HG03378 (cell line): Measurements from ENCODE around the gene KCNAB1.

ENCODE experiments used
- ATAC-seq: cut with Tn5 transposase; IDR thresholded peaks from one replicate; pipeline ENCODE4 v1.9.1; 2021; ENCODE audit warnings: mild to moderate bottlenecking, moderate library complexity; ENCODE audit not compliant: unreplicated experiment

The KCNAB1 gene

GRCh38 chr3:156483002-156483401 lies 362.6 kb downstream of the KCNAB1 start:
- ATAC-seq: no peak

- peak; percentile 93 for ATAC-seq
Observed at GRCh38 chr3:156483426-156483825, 363.0 kb downstream of the KCNAB1 start.

- peak; percentile 82 for ATAC-seq
Observed at GRCh38 chr3:156483961-156484787, 363.8 kb downstream of the KCNAB1 start.

DNA sequence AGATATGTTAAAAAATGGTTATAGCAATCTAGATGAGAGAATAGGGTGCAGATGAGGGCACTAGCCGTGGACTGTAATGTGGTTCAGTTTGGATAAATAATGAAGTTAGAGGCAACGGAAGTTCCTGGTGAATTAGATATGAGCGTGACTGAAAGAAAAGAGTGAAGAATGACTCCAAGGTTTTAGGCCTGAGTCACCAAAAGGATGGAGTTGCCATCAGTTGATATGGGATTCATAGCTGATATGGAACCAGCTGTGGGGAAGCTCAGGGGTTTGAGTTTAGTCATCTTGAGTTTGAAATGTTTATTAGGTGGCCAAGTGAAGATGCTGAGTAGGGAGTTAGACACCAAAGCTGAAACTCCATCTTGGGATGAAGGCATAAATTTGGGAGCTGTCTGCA lies 368.4 kb downstream of the KCNAB1 start:
- no peak for ATAC-seq

DNA sequence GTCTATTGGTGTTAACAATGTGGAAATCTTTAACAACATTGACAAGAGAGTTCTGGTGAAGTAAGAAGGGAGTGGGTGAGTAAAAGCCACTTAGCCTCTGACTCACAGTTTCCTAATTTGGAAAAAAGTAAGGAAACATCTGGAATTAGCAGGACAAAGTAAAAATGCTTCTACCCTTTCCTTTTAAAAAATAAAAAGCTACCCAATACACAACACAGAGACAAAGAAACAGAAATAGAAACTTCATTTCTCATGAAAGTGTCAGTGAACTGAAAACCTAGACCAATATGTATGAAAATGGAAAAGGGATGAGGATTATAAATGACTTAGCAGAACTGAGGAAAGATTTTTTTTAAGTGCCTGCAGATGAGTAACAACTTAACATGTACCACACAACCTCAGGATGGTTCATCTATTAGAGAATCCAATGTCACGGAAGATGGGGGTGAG lies 369.1 kb downstream of the KCNAB1 start:
- no peak for ATAC-seq

- no peak for ATAC-seq
Observed at GRCh38 chr3:156491192-156491591, 370.8 kb downstream of the KCNAB1 start.

- no peak for ATAC-seq
Observed at GRCh38 chr3:156492801-156493261, 372.5 kb downstream of the KCNAB1 start.

- ATAC-seq: no peak
Observed at GRCh38 chr3:156493887-156494286, 373.5 kb downstream of the KCNAB1 start.

- no peak for ATAC-seq
Observed at GRCh38 chr3:156495816-156496215, 375.4 kb downstream of the KCNAB1 start.

GRCh38 chr3:156497326-156497725 lies 376.9 kb downstream of the KCNAB1 start:
- ATAC-seq: no peak

DNA sequence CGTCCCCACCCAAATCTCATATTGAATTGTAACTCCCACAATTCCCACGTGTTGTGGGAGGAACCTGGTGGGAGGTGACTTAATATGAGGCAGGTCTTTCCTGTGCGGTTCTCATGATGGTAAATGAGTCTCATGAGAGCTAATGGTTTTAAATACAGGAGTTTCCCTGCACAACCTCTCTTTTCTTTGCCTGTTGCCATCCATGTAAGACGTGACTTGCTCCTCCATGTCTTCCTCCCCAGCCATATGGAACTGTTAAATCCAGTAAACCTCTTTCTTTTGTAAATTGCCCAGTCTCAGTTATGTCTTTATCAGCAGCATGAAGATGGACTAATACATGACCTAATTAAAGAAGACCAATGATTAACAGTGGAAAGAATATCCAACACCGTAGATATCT lies 377.9 kb downstream of the KCNAB1 start:
- no peak for ATAC-seq

GRCh38 chr3:156507285-156507684 lies 386.9 kb downstream of the KCNAB1 start:
- no peak for ATAC-seq

DNA sequence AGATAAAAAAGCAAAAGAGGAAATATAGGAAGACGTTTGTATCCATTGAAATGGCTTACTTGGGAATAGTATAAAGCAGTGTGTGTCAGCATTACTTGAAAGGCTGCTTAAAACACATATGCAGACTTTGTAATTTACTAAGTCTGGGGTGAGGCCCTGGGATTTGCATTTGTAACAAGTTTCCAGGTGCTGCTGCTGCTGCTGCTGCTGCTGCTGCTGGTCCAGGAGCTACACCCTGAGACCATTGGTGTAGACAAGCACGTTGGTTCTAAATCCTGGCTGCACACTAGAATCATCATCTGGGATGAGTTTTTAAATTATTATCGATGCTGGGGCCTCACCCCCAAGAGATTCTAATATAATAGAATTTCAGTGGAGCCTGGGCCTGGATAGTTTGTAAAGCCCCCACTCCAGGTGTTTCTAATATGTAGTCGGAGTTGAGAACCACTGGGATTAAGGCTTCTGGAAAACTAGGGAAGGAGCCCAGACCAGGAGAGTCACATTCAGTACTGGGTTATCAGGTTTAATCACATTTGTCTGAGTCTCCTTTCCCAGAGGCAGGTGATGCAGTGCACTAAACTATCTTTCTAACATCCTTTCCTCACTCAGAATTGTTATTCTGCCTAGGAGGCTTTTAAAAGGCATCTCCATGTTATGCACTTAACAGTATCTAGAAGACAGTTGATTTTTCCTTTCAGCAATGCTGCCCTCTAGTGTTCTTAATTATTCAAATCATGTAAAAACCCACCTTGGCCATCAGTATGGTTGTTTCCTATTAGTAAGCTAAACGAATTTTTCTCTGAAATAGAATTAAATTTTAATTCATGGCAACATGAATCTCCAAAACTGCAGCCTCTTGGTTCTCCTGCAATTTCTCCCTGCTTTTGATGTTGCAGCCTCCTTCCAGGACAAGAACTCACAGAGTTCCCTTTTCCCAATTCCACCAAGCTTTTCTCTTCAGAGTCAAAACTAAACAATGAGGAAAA lies 389.1 kb downstream of the KCNAB1 start:
- ATAC-seq: peak; percentile 85

DNA sequence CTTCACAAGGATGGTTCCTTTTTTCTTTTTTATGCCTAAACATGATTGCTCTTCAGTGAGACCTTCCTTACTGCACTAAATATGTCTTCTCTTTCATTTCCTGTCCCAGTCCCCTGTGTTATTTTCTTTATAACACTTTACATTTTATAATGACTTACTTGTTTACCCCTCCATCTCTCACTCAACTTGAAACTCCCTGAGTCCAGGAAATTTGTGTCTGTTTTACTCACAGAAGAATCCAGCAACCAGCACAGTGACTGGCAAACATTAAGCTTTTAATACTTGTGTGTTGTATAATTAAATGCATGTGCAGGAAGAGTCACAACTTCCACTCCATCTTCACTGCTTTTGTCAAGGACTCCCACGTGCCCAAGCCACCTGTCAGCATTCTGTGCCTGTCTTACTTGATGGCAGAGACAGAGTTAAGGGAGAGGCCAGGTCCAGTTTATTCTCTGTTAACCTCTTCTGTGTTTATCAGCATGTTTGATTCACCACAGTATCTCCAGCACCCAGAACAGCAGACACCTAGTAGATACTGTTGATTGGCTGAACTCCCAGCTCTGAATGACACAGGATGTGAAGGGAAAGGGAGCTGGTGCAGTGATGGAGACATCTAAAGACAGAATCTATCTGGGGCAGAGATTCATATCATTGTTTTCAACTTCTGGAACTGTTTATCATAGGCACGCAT lies 391.8 kb downstream of the KCNAB1 start:
- no peak for ATAC-seq

GRCh38 chr3:156513619-156514018 lies 393.2 kb downstream of the KCNAB1 start:
- ATAC-seq: no peak

DNA sequence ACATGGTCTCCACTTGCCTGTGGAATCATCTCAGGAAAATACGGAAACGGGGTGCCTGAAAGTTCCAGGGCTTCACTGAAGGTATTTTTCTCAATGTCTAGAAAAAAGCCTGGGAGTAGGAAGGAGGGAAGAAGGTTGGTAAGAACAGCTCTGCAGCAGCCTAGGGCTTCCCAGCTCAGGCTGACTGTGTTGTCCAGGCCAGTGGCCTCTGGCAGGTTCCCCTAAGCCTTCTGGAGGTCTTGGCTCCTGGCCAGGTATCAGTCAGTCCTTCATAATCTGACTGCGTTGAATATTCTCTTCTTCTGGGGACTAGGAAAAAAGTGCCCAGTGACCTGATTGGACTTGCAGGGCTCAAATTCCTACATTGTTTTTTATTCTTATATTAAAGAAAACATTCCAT lies 395.9 kb downstream of the KCNAB1 start:
- no peak for ATAC-seq

DNA sequence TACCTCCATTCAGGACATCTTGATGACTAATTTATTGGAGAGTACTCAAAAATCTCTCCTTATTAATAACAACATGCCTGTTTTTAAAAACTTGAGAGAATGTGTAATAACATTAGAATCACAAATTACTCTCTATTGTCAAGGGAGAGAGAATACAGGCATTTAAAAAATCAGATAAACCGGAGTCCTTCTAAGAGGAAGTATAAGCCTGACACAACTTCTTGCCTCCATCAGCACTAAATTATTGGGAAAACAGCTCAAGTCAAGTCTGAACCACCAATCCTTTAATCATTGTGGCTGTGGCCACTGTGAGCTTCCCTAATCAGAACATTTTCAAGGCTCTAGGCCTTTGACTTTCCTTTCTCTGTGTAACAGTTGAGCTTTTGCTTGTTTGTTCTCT lies 396.6 kb downstream of the KCNAB1 start:
- ATAC-seq: no peak

- ATAC-seq: no peak
Observed at GRCh38 chr3:156518726-156519125, 398.3 kb downstream of the KCNAB1 start.

- peak; percentile 95 for ATAC-seq
Observed at GRCh38 chr3:156519758-156520162, 399.4 kb downstream of the KCNAB1 start.

GRCh38 chr3:156522673-156523072 lies 402.3 kb downstream of the KCNAB1 start:
- ATAC-seq: no peak

GRCh38 chr3:156525808-156526207 lies 405.4 kb downstream of the KCNAB1 start:
- ATAC-seq: no peak
